ENCODE results near the gene SPRED2.

Gene SPRED2

GRCh38 chr2:65267008-65267407 is 165.4 kb downstream of the SPRED2 start:
- no peak for DNase-seq

GRCh38 chr2:65265671-65266045 is 166.7 kb downstream of the SPRED2 start:
- DNase-seq = no peak

- no peak for DNase-seq
Measured at GRCh38 chr2:65264821-65265670, 167.4 kb downstream of the SPRED2 start.

- no peak for DNase-seq
Measured at GRCh38 chr2:65263986-65264385, 168.4 kb downstream of the SPRED2 start.

- DNase-seq = no peak
Measured at GRCh38 chr2:65263262-65263661, 169.1 kb downstream of the SPRED2 start.

- DNase-seq = no peak
Measured at GRCh38 chr2:65261676-65262075, 170.7 kb downstream of the SPRED2 start.

Measured in GF-D8 (cell line).